ENCODE data around the gene RNF183.
A peak's percentile ranks its signal among the peaks of the same experiment; 100 is the strongest.
"Not testable (repeated sequence)": the region's sequence is repeated elsewhere in the genome, so short reads cannot be mapped to it uniquely, and the experiment has no call there.

Gene RNF183

DNA sequence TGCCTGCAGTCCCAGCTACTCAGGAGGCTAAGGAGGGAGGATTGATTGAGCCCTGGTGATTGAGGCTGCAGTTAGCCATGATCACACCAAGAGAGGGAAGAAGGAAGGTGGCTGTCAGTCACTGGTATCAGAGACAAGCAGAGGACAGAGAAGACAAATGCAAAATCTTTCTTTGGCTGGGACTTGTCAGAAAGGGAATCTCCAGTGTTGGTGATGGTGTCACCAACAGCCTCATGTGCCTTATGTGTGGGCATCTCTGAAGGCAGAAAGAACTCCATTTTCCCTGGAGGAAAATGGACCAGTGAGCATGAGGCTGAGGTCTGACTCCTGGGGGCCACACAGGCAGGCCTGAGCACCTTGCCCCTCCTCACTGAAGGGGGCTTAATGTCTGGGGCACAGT, 12.1 kb upstream of the RNF183 start:
- no peak for DNase-seq

- no peak for DNase-seq
These were observed 10.1 kb upstream of the RNF183 start for GRCh38 chr9:113313261-113313660.

- DNase-seq: no peak
These were observed 8.8 kb upstream of the RNF183 start for GRCh38 chr9:113311961-113312360.

- DNase-seq: no peak
These were observed 7.4 kb upstream of the RNF183 start for GRCh38 chr9:113310538-113310937.

GRCh38 chr9:113309204-113309813, 6.1 kb upstream of the RNF183 start:
- DNase-seq: no peak

- DNase-seq: no peak
These were observed 4.3 kb upstream of the RNF183 start for GRCh38 chr9:113307396-113307975.

DNA sequence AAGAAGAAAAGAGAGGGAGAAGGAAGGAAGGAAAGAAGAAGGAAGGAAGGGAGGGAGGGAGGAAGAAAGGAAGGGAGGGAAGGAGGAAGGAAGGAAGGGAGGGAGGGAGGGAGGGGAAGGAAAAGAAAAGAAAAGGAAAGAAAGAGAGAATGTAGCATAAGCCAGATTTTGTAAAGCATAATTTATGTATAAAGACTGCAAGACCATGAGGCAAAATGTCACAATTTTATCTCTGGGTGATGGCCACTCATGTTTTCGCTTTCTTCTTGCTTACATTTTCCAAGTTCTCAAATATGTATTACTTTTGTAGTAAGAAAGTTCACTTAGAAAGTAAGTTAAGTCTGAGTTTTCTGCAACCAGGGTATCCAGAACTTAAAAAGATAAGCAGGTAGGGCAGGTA, 3.4 kb upstream of the RNF183 start:
- no peak for DNase-seq

DNA sequence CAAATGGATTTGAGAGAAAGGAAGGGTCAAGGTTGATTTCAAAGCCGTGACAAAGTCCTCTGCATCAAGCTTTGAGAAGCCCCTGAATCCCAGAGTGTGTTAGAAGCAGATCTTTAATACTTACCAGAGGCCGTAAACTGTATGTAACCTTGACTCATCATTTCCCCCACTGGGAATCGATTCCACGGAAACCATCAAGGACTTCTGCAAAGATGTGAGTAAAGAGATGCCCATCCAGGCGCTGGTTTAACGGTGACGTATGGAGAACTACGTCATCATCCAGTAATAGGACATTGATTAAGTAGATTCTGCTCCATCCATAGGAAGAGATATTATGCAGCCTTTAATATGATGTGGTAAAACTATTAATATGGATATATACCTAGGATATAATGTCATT, 1.6 kb downstream of the RNF183 start:
- DNase-seq: no peak

- peak; percentile 24 to 37 for DNase-seq
These were observed 3.3 kb downstream of the RNF183 start for GRCh38 chr9:113299800-113300292.

DNA sequence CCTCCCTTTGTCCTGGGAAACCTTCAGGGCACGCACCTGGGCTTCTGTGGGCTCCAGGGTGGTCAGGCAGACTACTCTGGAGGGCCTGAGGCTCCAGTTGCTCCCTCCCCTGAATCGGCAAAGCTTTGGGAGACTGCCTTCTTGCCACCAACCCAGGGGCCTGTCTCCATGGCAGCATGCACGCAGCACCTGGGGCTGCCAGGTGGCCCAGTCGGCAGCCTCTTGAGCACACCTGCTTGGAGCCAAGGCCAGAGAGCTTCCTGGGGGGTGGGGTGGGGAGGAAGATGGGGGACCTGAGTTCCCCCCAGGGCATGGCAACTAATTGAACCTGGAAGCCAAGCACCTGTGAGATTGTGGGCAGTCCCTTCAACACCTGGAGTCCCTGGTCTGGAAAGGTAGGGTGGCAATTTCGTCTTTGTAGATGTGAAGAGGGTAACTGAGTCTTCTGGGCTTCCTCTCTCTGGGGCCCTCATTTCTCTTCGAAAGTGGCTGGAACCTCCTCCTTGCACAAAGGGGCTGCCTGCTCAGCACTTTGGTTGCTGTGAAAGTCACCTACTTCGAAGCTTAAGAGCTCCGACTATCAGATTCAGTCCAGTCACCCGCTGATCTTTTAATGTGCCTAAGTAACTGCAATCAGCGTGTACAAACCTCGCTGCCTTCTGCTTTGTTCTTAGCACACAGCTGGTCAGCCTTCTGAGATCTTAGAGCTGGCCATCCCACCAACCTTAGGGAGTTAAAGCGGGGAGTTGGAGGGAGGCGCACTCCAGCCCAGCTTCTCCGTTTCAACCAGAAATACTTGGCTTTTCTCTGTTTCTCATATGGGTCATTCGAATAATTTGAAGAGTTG, 4.0 kb downstream of the RNF183 start:
- peak; percentile 54 to 82 for DNase-seq

GRCh38 chr9:113298311-113298710, 4.9 kb downstream of the RNF183 start:
- DNase-seq: no peak

GRCh38 chr9:113296796-113297558, 6.2 kb downstream of the RNF183 start:
- no peak for DNase-seq

DNA sequence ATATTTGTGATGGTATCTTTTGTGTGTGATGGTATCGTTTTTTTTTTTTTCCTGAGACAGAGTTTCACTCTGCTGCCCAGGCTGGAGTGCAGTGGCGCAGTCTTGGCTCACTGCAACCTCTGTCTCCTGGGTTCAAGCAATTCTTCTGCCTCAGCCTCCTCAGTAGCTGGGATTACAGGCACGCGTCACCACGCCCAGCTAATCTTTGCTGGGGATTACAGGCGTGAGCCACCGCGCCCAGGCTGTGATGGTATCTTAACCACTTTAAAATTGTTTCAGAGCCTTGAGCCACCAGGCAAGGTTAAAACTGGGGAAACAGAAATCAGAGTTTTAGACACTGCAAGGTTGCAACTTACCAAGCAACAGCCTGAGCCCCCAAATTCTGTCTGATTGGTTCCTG, 6.9 kb downstream of the RNF183 start:
- not testable (repeated sequence) for DNase-seq

DNA sequence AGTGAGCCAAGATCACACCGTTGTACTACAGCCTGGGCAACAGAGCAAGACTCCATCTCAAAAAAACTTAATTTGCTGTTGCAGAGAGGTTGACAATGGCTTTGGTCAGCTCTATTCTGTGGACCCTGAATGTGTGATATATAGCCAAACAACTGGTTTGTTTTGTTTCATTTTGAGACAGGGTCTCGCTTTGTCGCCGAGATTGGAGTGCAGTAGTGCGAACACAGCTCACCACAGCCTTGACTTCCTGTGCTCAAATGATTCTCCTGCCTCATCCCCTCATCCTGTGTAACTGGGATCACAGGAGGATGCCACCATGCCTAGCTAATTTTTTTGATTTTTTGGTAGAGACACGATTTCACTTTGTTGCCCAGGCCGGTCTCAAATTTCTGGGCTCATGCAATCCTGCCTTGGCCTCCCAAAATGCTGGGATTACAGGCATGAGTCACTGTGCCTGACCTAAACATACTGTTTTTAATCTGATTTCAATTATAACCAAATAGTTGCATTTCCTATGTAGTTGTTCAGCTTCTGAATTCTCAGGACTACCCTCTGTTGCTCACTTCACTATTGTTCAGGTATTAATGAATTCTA, 9.8 kb downstream of the RNF183 start:
- no peak for DNase-seq

DNA sequence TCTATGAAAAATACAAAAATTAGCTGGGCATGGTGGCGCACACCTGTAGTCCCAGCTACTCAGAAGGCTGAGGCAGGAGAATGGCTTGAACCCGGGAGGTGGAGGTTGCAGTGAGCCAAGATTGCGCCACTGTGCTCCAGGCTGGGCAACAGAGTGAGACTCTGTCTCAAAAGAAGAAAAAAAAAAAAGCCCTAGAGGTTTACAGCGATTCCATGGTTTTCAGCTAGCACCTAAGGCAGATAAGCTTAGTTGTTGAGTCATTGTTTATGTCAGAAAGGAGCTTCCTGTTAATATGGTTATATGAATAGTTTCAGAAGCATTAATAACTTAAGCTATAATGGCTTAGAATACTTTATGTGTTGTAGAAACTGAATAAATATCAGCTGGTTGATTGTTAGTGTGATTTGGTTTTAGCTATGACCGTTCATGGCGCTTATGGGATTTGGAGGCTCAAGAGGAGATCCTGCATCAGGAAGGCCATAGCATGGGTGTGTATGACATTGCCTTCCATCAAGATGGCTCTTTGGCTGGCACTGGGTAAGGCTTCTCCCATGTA, 13.0 kb downstream of the RNF183 start:
- no peak for DNase-seq

DNA sequence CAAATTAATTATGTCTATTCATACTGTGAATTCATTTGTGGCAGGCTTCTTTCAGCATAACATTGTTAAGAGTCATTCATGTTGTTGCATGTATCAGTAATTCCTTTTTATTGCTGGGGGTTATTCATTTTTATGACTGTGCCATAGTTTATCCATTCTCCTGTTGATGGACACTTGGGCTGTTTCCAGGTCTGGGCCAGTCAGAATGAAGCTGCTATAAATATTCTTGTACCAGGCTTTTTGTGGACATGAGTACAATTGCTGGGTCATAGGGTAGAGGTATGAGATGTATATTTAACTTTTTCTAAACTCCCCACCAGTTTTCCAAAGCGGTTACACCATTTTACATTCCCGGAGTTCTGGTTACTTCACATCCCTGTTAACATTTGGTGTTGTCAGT, 14.1 kb downstream of the RNF183 start:
- no peak for DNase-seq

GRCh38 chr9:113281356-113281755, 21.8 kb downstream of the RNF183 start:
- no peak for DNase-seq

DNA sequence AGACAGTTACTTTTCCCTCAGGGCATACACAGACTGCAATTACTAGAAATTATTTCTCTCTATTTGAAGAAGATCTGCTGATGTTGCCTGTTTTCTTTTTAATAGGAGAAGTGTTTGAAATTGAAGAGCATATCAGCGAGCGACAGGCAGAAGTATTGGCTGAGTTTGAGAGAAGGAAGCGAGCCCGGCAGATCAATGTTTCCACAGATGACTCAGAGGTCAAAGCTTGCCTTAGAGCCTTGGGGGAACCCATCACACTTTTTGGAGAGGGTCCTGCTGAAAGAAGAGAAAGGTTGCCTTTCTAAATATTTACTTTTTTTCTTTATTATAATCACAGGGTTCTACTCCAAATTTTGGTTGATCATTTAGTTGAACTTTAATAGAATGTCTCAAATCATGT, 24.3 kb downstream of the RNF183 start:
- DNase-seq: no peak

DNA sequence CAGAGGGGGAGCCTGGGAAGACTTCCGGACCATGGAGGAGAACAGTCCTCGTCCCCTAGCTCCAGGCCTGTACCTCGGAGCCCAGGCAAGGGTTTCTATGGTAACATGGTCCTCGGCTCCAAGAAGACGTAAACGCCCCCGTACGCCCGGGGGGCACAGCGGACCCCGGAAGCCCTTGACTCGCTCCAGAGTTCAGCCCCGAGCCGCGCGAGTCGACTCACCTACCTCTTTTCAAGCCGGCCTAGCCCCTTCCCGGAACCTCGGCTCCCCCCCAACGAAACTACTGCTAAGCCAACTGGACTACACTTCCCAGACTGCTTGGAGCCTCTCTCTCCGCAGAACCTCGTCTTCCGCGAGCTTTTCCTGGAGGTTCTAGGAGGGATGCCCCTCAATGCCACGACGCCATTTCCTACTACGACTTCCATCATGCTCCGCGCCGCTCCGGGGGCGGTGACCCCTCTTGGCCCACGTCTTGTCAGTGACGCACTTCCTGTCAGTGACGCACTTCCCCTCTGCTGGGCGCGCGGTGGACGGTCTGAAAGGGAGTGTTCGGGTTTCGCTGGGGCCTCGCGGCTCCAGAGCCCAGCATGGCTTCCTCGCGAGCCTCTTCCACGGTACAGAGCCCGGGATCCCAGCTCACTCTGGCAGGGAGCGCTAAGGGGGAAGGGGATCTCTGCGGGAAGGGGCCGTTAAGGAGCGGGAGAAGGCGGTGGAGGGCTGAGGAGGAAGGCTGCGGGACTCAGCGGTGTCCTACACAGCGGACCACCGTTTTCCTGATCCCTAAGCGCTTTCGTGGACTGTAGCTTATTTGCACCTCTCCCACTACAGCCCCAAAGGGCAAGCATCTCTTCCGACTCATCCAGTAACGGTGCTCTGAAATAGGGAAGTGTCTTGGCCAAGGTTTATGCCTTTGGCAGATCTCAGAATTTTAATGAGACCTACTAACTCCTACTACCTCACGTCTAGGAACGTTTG, 27.7 kb downstream of the RNF183 start, which contains the start of the genes CDC26 and PRPF4:
CDC26 (minus strand) TSS at position 416 of the 975 bp plus-strand sequence. CDS start 3,065 bp downstream, outside the sequence.
PRPF4 (plus strand) TSS at position 502 of the 975 bp plus-strand sequence; CDS start at position 588, 86 bp downstream.
- DNase-seq: peak; percentile 74 to 82

DNA sequence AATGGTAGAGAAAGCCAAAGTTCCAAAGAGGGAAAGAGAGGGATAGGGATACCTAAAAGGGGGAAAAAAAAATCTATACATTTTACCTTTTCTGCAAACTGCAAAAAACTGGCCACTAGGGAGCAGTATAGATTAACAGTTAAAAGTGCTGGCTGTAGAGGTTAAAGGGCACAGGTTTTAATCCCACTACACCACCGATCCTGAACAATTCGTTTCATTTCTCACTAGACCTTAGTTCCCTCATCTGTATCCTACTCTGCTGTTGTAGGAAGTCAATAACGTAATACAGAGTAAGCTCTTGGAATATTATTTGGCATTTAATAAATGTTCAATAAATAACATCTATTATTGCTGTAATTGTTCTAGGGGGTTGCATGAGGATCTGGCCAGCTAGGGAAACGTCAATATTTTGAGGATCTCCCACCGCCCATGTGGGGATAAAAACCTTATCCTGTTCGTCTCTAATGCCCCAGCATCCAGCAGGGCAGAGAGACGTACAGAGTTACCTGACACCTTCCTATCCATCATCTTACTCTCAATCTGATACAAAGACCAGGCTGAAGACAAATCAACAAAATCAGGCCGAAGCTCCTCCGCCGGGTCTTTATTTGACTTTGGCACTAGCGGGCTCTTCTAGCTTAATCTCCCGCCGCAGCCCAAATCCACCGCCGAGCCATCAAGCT, 28.6 kb downstream of the RNF183 start:
- DNase-seq: peak in 1 of 2 experiments; percentile 21
